H1 (cell line): ENCODE data around the gene SNAPC2. TPM values are rescaled to one million over a fixed set of nuclear protein-coding genes. Genes with fewer than 3 reads are reported as not detected.

ENCODE experiments used
- CTCF ChIA-PET: fragments of 300-600 bp; sonication (Branson Sonifier 250); formaldehyde crosslinking; loops from one replicate; lab custom pipeline; 2021; ENCODE audit not compliant: partially characterized antibody; lab: Charles Lee
- POLR2A ChIA-PET: fragments of 300-600 bp; sonication (Branson Sonifier 250); formaldehyde crosslinking; loops from one replicate; lab custom pipeline; 2021; ENCODE audit warnings: inconsistent platforms; ENCODE audit not compliant: partially characterized antibody; lab: Charles Lee
- DNase-seq, 2 experiments: peaks; one replicate each; pipeline versions ENCODE4 v3.0.0 to v3.0.0-alpha.2; 2010 to 2022; ENCODE audit warnings: low spot score in 2 of 2, low read depth in 1 of 2, mixed read lengths in 1 of 2
- FAIRE-seq: peaks from 2 replicates; lab custom pipeline; 2011; peaks lifted over from hg19 to GRCh38; lab: Jason Lieb, UNC
- H2AFZ ChIP-seq: 2 replicates; pipeline ENCODE4 v1.8.1; 2012; ENCODE audit warnings: low read length, inconsistent platforms
- H2AK5ac ChIP-seq: 2 replicates; pipeline ENCODE4 v1.6.1; 2013; ENCODE audit warnings: low read depth, low read length
- H2BK120ac ChIP-seq: replicated peaks from 2 replicates; pipeline ENCODE3; 2013; ENCODE audit warnings: low read depth, low read length, inconsistent platforms
- H2BK12ac ChIP-seq: 2 replicates; pipeline ENCODE4 v1.6.1; 2013; ENCODE audit warnings: low read depth, low read length
- H2BK15ac ChIP-seq: 2 replicates; pipeline ENCODE4 v1.6.1; 2013; ENCODE audit warnings: low read length
- H2BK20ac ChIP-seq: 2 replicates; pipeline ENCODE4 v1.6.1; 2013; ENCODE audit warnings: low read length
- H2BK5ac ChIP-seq: 2 replicates; pipeline ENCODE4 v1.6.1; 2013; ENCODE audit warnings: low read depth, low read length
- H3K14ac ChIP-seq: 2 replicates; pipeline ENCODE4 v1.6.1; 2013; ENCODE audit warnings: inconsistent platforms; ENCODE audit not compliant: insufficient read length
- H3K18ac ChIP-seq: 2 replicates; pipeline ENCODE4 v1.6.1; 2013; ENCODE audit warnings: low read length; ENCODE audit errors: extremely low read depth
- H3K23ac ChIP-seq: 2 replicates; pipeline ENCODE4 v1.6.1; 2013; ENCODE audit warnings: inconsistent platforms; ENCODE audit not compliant: insufficient read length
- H3K23me2 ChIP-seq: 2 replicates; pipeline ENCODE4 v1.6.1; 2013; ENCODE audit warnings: low read depth, low read length
- H3K27ac ChIP-seq: 2 replicates; pipeline ENCODE4 v1.6.1; 2011; ENCODE audit warnings: low read depth, low read length, inconsistent platforms
- H3K27me3 ChIP-seq, 4 experiments: replicated peaks in 1 of 4; 1 replicate in 1 of 4; 2 replicates in 3 of 4; pipeline versions ENCODE4 v1.6.1 to v1.8.1; 2011 to 2013; ENCODE audit warnings: low read length in 3 of 4, mild to moderate bottlenecking in 3 of 4, inconsistent platforms in 2 of 4, mixed read lengths in 2 of 4, moderate library complexity in 1 of 4; ENCODE audit not compliant: control insufficient read depth in 3 of 4, insufficient read depth in 3 of 4; ENCODE audit errors: extremely low read depth in 1 of 4
- H3K36me3 ChIP-seq, 4 experiments: 2 replicates each; pipeline versions ENCODE4 v1.6.1 to v1.8.1; 2011 to 2013; ENCODE audit warnings: mild to moderate bottlenecking in 4 of 4, low read length in 3 of 4, moderate library complexity in 2 of 4, control low read depth in 1 of 4, inconsistent platforms in 1 of 4; ENCODE audit not compliant: insufficient read depth in 4 of 4, control insufficient read depth in 2 of 4
- H3K4ac ChIP-seq: replicated peaks from 2 replicates; pipeline ENCODE3; 2013; ENCODE audit warnings: low read length, low read depth, mixed read lengths, inconsistent platforms; ENCODE audit not compliant: insufficient read length
- H3K4me1 ChIP-seq, 4 experiments: replicated peaks in 1 of 4; 1 replicate in 1 of 4; 2 replicates in 3 of 4; pipeline versions ENCODE4 v1.6.1 to v1.8.1; 2011 to 2013; ENCODE audit warnings: low read length in 3 of 4, inconsistent platforms in 2 of 4, mixed read lengths in 1 of 4; ENCODE audit not compliant: insufficient read depth in 4 of 4, control insufficient read depth in 3 of 4
- H3K4me2 ChIP-seq, 2 experiments: 2 replicates each; pipeline versions ENCODE4 v1.6.1 to v1.8.1; 2011 to 2013; ENCODE audit warnings: low read depth in 2 of 2, low read length in 2 of 2, control low read depth in 1 of 2, inconsistent platforms in 1 of 2, mild to moderate bottlenecking in 1 of 2; ENCODE audit not compliant: insufficient read depth in 1 of 2
- H3K4me3 ChIP-seq, 4 experiments: fragments of 200-600, 300-600 bp in 1 of 4; sonication (generic), shearing (Covaris generic), sonication (Bioruptor Twin) in 1 of 4; 2 replicates each; pipeline versions ENCODE4 v1.5.1 to v1.8.1; 2011 to 2016; ENCODE audit warnings: low read length in 4 of 4, low read depth in 3 of 4, control low read depth in 2 of 4, inconsistent platforms in 2 of 4, mild to moderate bottlenecking in 2 of 4, mixed read lengths in 1 of 4, moderate library complexity in 1 of 4; ENCODE audit not compliant: insufficient read depth in 2 of 4; ENCODE audit errors: extremely low read depth in 1 of 4
- H3K56ac ChIP-seq: replicated peaks from 2 replicates; pipeline ENCODE3; 2013; ENCODE audit warnings: low read depth, mild to moderate bottlenecking, mixed read lengths, low read length, inconsistent platforms; ENCODE audit not compliant: insufficient read length
- H3K79me1 ChIP-seq: 2 replicates; pipeline ENCODE4 v1.6.1; 2013; ENCODE audit warnings: low read depth, low read length, control low read depth
- H3K79me2 ChIP-seq, 2 experiments: 2 replicates each; pipeline versions ENCODE4 v1.6.1 to v1.8.1; 2012 to 2013; ENCODE audit warnings: low read length in 2 of 2, mild to moderate bottlenecking in 2 of 2, inconsistent platforms in 1 of 2; ENCODE audit not compliant: insufficient read depth in 2 of 2, control insufficient read depth in 1 of 2
- H3K9ac ChIP-seq, 4 experiments: replicated peaks in 1 of 4; 1 replicate in 1 of 4; 2 replicates in 3 of 4; pipeline versions ENCODE4 v1.6.1 to v1.8.1; 2011 to 2013; ENCODE audit warnings: low read depth in 3 of 4, low read length in 3 of 4, control low read depth in 2 of 4, mild to moderate bottlenecking in 2 of 4, moderate library complexity in 2 of 4, inconsistent platforms in 1 of 4; ENCODE audit errors: extremely low read depth in 1 of 4
- H3K9me3 ChIP-seq, 2 experiments: 2 replicates each; pipeline versions ENCODE4 v1.6.1 to v1.8.1; 2012 to 2013; ENCODE audit warnings: mild to moderate bottlenecking in 2 of 2, moderate library complexity in 2 of 2, control low read depth in 1 of 2, inconsistent platforms in 1 of 2, low read depth in 1 of 2, low read length in 1 of 2, mixed read lengths in 1 of 2; ENCODE audit not compliant: insufficient read depth in 2 of 2
- H4K20me1 ChIP-seq, 2 experiments: replicated peaks in 1 of 2; 2 replicates each; pipeline versions ENCODE3 to v1.8.1; 2011 to 2013; ENCODE audit warnings: inconsistent platforms in 2 of 2, low read length in 2 of 2, mild to moderate bottlenecking in 1 of 2; ENCODE audit not compliant: insufficient read depth in 2 of 2, control insufficient read depth in 1 of 2
- H4K5ac ChIP-seq: 2 replicates; pipeline ENCODE4 v1.6.1; 2013; ENCODE audit warnings: low read length, low read depth, mixed read lengths, inconsistent platforms; ENCODE audit not compliant: insufficient read length
- H4K8ac ChIP-seq: 2 replicates; pipeline ENCODE4 v1.8.0; 2013; ENCODE audit warnings: mild to moderate bottlenecking, moderate library complexity, low read length, inconsistent platforms; ENCODE audit not compliant: insufficient read depth; ENCODE audit errors: extremely low read depth
- H4K91ac ChIP-seq: replicated peaks from 2 replicates; pipeline ENCODE3; 2013; ENCODE audit warnings: low read length, mixed read lengths, inconsistent platforms; ENCODE audit not compliant: insufficient read length
- WGBS, 2 experiments: shearing (Covaris generic) in 1 of 2; methylation state at CpG; one replicate each; pipeline versions ENCODE4 v1.1.6 to v1.1.7; 2013 to 2015; ENCODE audit warnings: low lambda C conversion rate in 2 of 2, mixed read lengths in 2 of 2, inconsistent platforms in 1 of 2, low coverage in 1 of 2, missing lambda C conversion rate in 1 of 2; ENCODE audit not compliant: insufficient replicate concordance in 2 of 2, insufficient coverage in 1 of 2, insufficient read length in 1 of 2; ENCODE audit errors: extremely low coverage in 1 of 2, missing lambda C conversion rate in 1 of 2; 5-methylcytosine and 5-hydroxymethylcytosine counted together
- polyA plus RNA-seq, 7 experiments: library from polyadenylated mRNA; depleted of rRNA in 3 of 7; stranded (reverse) in 5 of 7; unstranded in 2 of 7; fragments of >200 nt in 5 of 7; fragments of 200-250 nt in 2 of 7; gene quantifications; 1 replicate in 5 of 7; 2 replicates in 1 of 7; 4 replicates in 1 of 7; pipeline versions ENCODE4 v1.2.1 to v1.2.3, GENCODE V29; 2011 to 2013; ENCODE audit warnings: missing spikeins in 2 of 7, mixed read lengths in 2 of 7
- total RNA-seq: library from RNA; stranded (reverse); fragmentation: NEBNext Ultra II Directional; extraction: Animal tissue kit (Norgen Biotek cat#: 25700); gene quantifications from 2 replicates; pipeline ENCODE4 v1.2.1, GENCODE V29; 2021

SNAPC2 gene
- total and polyA plus RNA-seq, 2 of the 8 experiments (the other 6 are each of a cell fraction or from before 2014, with no cell fraction given): 18.2 to 20.3 TPM

GRCh38 chr19:7887408-7888144, 32.6 kb upstream of the SNAPC2 start:
- H2AK5ac ChIP-seq: no peak overlapping the region
- CTCF ChIA-PET: interaction anchor here (0.5 to 3.2 kb wide), 8 partner anchors 13 to 308 kb away, joined by 3 to 21 read pairs (median 4); no protein-coding TSS in a partner anchor
- no peak overlapping the region for H3K27ac ChIP-seq
- no peak overlapping the region for H3K56ac ChIP-seq
- peak overlapping the region; percentile 55 to 73; a peak in 3 of 4 replicates for H3K4me2 ChIP-seq
- DNase-seq (no peak), FAIRE-seq (no peak)
- peaks cover 0 to 4% (median 3%) of the 10 kb centered on the region in 4 experiments; a peak in 4 of 7 replicates for H3K27me3 ChIP-seq
- H2BK12ac ChIP-seq: no peak overlapping the region
- H3K18ac ChIP-seq: 0 out of 2 replicates have a peak overlapping the region, but pooled peaks have one; percentile 60
- peaks cover 5% of the 10 kb centered on the region; the same call in 1 of the 2 replicates for H3K23me2 ChIP-seq
- H2BK15ac ChIP-seq: no peak overlapping the region; the same call in 1 of the 2 replicates
- H2BK5ac ChIP-seq: no peak overlapping the region
- H3K4me3 ChIP-seq: peak overlapping the region in 1 of 4 experiments; percentile 69; a peak in 2 of 8 replicates
- POLR2A ChIA-PET: interaction anchor here (1.2 to 1.9 kb wide), 6 partner anchors 10 to 42 kb away, joined by 3 to 9 read pairs (median 6); partner anchors contain the start of gene PRR36
- no peak overlapping the region for H2BK20ac ChIP-seq
- peak overlapping the region; percentile 93; the same call in 1 of the 2 replicates for H2AFZ ChIP-seq
- H3K23ac ChIP-seq: no peak overlapping the region
- peak overlapping the region; percentile 71 for H4K8ac ChIP-seq
- H4K91ac ChIP-seq: no peak overlapping the region
- H3K14ac ChIP-seq: no peak overlapping the region
- peaks cover 0 to 7% (median 5%) of the 10 kb centered on the region in 4 experiments; a peak in 4 of 7 replicates for H3K4me1 ChIP-seq
- H4K20me1 ChIP-seq: no peaks in the 10 kb centered on the region
- no peaks in the 10 kb centered on the region for H3K9me3 ChIP-seq
- H4K5ac ChIP-seq: no peak overlapping the region
- 78% methylated on average over 9 of the region's 16 CpGs; no CpG with 5 or more reads in 1 of the 2 experiments for WGBS, 2 experiments
- no peaks in the 10 kb centered on the region for H3K79me2 ChIP-seq
- H3K4ac ChIP-seq: no peak overlapping the region
- no peak overlapping the region for H3K9ac ChIP-seq
- no peaks in the 10 kb centered on the region for H3K79me1 ChIP-seq
- H2BK120ac ChIP-seq: no peak overlapping the region
- no peaks in the 10 kb centered on the region for H3K36me3 ChIP-seq
